Stimulated activated CD4-positive, alpha-beta T cell treated with anti-CD3 and anti-CD28 coated beads, Interleukin-2, amount 100 ng/mL, for 48 hours (primary cell): ENCODE measurements around the gene SEMA5A.

ENCODE experiments used
- DNase-seq, 2 donors: peaks; one replicate each; pipeline ENCODE4 v3.0.0-alpha.2; 2020

SEMA5A gene

DNA sequence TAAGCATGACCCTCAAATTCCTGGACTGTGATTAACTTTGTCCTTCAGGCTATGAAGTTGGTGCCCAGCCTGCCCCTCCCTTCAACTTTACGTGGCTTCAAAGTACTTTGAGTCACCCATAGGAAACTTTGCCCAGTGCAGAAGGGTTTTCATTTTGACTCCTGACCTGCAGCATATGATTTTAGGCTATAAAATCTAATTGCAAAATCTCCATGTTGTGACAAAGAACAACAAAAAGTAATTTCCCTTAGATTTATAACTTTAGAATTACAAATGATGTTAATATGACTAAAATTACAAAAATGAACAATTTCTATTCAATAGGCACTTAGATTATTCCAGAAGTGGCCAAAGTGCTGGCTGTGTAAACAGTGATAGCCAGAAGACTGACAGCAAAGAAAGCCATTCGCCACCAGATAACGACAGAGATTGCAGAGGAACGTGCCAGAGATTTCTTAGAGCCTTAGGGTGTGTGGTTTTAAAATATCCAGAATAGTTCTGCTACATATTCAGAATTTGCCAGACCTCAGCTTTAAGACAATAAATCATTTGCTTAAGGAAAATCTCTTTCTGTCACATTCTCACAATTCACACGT lies 197.4 kb downstream of the SEMA5A start:
- DNase-seq: no peak

DNA sequence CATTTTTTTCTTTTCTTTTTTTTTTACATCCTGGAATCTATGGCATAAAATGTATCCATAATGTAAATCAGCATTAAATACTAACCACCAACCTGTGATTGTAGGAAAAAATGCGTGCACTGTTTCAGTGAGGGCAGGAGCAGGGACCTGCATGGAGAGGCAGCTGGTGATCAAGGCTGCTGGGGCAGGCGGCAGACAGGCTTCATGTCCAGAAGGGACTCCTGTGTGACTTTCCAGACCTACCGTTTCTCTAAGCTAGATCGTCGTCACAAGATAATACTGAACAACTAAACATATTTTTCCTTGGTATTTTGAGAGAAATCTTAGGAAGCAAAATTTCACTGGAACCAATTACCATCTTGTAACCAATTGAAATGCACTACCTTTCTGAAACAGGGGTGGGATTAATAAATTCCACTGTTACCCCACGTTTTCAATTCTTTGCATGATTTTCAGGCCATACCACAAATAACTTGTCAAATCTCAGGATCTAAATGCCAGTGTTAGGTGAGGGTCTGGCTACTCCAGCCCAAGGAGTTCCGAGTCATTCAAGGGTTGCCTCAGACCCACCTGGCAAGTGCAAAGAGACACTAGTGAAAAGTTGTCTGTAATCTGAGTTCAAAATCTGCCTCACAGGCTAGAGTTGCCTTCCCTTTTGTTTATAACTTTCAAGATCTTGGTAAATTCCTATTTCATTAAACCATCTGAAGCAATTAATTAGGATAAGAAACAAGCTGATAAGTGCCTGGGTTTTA lies 198.2 kb downstream of the SEMA5A start:
- DNase-seq: no peak

GRCh38 chr5:9347032-9347431 lies 198.8 kb downstream of the SEMA5A start:
- DNase-seq: no peak

DNA sequence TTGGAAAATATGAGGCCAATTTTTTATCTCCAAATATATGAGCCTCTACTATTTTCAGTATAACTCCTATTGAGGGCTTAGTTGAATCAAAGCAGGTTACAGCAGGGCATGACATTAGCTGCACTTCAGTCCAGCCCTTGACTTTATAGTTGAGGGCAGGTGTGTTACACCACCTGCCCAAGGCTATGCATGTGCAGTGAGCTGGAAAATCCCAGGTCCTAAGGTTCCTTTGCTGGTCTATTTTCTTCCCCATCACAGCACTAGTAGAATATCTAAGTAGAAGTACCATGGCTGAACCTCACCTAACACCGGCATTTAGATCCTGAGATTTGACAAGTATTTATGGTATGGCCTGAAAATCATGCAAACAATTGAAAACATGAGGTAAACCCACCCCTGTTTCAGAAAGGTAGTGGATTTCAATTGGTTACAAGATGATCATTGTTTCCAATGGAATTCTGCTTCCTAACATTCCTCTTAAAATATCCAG lies 201.1 kb downstream of the SEMA5A start:
- no peak for DNase-seq

DNA sequence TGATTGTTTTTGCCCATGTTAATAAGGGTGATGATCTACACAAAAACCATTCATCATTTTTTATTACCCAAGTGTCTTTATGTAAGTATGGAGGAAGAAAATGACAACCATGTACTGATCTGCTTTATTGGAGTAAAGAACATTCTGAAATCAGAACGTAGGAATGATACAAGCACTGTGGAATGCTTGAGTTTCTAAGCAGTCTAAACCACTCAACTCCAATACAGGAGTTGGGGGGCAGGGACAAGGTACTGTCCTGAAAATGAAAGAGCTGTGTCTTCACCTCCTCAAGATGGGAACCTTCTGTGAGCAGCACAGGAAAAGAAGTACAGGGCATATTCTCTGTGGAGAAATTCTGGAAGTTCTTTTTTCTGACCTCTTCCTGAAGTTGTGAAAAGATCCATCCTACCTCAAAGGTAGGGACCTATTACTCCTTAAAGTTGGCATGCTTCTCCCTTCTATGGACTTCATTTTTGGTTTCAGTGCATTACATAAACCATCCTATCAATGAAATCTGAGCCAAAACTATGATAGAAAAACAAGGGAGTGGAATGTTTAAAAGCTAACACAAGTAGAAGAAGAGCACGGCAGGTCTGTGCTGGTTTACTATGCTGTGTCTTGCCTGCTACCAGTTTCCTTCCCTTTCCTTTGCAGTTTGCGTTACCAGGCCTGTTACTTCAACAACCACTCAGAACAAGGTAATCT lies 202.6 kb downstream of the SEMA5A start:
- DNase-seq: no peak

- DNase-seq: no peak
These were observed 203.6 kb downstream of the SEMA5A start for GRCh38 chr5:9342161-9342787.

DNA sequence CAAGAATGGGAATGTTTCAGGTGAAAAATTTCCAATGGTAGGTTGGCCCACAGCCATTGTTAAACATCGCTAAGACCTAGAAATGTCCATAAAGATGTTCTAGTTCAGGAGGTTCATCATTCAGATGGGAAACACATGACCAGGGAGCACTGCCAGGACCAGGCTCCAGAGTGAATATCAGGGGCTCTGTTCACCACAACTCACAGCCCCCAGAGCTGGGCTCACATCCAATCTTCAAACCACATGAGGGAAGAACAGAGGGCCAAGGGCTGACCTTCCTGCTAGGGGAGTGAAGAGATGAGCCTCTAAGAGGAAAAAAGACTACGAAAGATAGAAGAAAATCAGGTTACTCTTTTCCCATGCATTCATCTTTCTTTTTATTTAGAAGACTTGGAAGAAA lies 205.8 kb downstream of the SEMA5A start:
- no peak for DNase-seq

DNA sequence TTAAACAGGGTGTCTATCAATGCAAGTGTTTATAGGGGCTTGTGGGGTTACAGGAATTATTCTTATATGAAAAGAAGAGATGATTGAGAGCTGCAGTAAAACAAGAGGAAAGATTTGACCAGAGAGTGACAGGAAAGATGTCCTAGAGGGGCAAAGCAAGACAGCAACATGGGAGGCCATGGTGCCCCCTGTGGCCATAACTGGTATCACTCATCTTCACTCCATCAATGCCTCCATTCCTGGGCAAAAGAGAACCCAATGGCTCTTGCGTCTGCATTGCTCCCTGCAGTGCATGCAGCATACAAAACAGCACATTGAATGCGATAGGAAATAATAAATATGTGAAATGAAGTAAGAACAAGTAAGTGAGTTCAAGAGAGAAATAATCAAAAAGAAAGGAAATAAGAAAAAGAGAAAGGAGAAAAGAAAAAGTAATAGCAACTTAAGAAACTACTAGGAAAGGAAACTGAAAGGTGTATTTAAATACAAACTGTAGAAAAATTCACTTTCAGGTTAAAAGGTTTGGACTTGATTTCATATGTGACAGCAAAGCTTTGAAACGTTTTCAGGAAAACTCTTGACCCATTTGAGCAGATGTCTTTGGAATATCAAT lies 206.6 kb downstream of the SEMA5A start:
- no peak for DNase-seq

GRCh38 chr5:9338796-9339195 lies 207.1 kb downstream of the SEMA5A start:
- no peak for DNase-seq

- DNase-seq: no peak
These were observed 207.8 kb downstream of the SEMA5A start for GRCh38 chr5:9337928-9338595.

- DNase-seq: no peak
These were observed 209.9 kb downstream of the SEMA5A start for GRCh38 chr5:9335754-9336495.

- no peak for DNase-seq
These were observed 210.6 kb downstream of the SEMA5A start for GRCh38 chr5:9335269-9335668.

GRCh38 chr5:9332026-9332425 lies 213.8 kb downstream of the SEMA5A start:
- no peak for DNase-seq

GRCh38 chr5:9331372-9331771 lies 214.5 kb downstream of the SEMA5A start:
- no peak for DNase-seq

- no peak for DNase-seq
These were observed 216.8 kb downstream of the SEMA5A start for GRCh38 chr5:9329125-9329524.

DNA sequence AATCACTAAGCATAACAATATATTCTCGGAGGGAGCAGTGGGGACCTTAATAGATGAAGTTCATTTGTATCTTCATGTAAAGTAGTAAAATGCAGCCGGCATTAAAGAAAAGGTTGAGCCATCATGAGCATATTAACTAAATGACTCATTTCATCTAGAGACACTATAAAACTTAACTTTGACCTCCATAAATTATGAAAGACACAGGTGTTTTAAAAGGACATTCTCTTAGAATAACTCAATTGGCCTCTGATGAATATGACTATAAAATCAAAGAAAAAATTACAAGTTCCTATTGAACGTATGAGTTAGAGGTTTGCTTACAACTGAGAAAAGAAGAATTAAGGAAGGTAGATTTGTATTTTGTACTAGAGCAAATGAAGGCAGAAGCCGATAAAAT lies 220.3 kb downstream of the SEMA5A start:
- no peak for DNase-seq

DNA sequence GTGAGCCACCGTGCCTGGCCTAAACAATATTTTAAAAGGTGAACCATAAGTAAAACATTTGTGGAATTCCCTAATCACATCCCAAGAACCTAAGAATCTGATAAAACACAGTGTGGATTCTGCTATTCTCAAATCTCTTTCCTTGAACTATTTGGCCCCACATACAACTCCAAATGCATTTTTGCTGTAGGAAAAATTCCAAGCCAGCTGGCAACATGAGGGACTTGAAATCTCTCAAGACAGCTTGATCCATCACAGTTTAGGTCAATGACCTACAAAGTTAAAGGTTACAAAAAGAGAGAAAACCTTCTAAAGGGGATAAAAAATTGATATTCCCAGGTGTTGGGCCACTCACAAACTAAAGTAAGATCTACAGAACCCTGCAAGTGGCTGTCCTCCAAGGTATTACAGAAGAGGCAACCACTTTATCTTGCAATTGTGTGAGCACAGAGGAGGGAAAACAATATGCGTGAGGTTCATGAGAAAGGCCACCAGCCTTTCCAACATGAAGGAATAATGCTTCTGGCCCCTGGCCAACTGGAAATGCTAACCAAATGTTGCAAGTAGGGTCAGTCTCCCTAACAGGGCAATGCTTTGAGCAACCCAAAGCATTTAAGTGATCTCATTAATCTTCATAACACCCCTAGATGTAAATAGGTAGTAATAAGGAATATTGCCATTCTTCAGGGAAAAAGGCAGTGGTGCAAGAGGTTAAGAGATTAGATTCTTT lies 221.4 kb downstream of the SEMA5A start:
- DNase-seq: no peak

GRCh38 chr5:9320652-9321051 lies 225.2 kb downstream of the SEMA5A start:
- no peak for DNase-seq

DNA sequence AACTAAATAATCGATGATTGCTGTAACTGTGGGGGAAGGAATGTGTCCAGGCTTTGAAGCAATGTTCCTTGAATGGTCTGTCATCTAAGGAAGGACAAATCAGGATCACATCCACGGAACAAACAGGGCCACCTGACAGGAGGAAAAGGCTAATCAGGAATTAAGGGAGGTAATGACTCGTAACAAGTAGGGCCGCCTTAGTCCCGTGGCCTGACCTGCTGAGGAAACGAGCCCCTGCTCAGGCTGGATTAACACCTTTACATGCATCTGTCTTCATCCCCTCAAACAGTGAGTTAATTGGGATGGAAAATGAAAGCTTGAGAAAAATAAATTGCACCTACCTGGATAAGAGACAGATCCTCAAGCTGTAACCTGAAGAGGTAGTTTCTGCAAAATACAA lies 227.8 kb downstream of the SEMA5A start:
- no peak for DNase-seq

DNA sequence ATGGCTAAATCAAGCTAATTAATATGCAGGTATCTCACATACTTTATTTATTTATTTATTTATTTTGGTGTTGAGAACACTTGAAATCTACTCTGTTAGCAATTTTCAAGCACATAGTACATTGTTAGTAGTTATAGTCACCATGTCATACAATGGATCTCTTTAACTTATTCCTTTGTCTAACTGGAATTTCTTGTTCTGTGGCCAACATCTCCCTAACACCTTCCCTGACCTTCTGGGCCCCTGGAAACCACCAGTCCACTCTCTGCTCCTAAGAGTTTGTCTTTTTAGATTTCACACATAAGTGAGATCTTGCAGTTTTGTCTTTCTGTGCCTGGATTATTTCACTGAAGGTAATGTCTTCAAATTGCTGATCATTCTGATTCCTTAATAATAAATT lies 229.1 kb downstream of the SEMA5A start:
- no peak for DNase-seq

- no peak for DNase-seq
These were observed 229.8 kb downstream of the SEMA5A start for GRCh38 chr5:9316041-9316440.
